ENCODE data around the gene POTEF.

- TF ChIP-seq, protein P1, sequence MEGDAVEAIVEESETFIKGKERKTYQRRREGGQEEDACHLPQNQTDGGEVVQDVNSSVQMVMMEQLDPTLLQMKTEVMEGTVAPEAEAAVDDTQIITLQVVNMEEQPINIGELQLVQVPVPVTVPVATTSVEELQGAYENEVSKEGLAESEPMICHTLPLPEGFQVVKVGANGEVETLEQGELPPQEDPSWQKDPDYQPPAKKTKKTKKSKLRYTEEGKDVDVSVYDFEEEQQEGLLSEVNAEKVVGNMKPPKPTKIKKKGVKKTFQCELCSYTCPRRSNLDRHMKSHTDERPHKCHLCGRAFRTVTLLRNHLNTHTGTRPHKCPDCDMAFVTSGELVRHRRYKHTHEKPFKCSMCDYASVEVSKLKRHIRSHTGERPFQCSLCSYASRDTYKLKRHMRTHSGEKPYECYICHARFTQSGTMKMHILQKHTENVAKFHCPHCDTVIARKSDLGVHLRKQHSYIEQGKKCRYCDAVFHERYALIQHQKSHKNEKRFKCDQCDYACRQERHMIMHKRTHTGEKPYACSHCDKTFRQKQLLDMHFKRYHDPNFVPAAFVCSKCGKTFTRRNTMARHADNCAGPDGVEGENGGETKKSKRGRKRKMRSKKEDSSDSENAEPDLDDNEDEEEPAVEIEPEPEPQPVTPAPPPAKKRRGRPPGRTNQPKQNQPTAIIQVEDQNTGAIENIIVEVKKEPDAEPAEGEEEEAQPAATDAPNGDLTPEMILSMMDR (IDR thresholded peaks at IDR 0.05) = no peak
- TF ChIP-seq POLR2A (IDR thresholded peaks at IDR 0.05) = no peak
Observed at GRCh38 chr2:130160131-130160530, 31.1 kb upstream of the POTEF start.
